GM12878 (cell line): ENCODE data around the gene MAGIX. TPM values are rescaled to one million over a fixed set of nuclear protein-coding genes. Genes with fewer than 3 reads are reported as not detected.

Experiments used
- ATAC-seq: fragments of 200-7000 bp; cut with Tn5 transposase; 3 replicates; pipeline ENCODE4 v1.9.1; 2020; ENCODE audit warnings: mild to moderate bottlenecking, moderate library complexity
- BruUV-seq: library from RNA; stranded (reverse); fragments of 400-500 nt; replicated peaks from 2 replicates; lab custom pipeline; 2021; lab: Mats Ljungman, UMichigan
- CTCF ChIA-PET: fragments of 300-600 bp; sonication (Branson Sonifier 250); formaldehyde crosslinking; extraction: SDS; loops from one replicate; lab custom pipeline; 2021; ENCODE audit warnings: inconsistent platforms; lab: Yijun Ruan, JAX
- POLR2A ChIA-PET: fragments of 350-600 bp; formaldehyde crosslinking; extraction: SDS; loops from one replicate; lab custom pipeline; 2021; ENCODE audit warnings: inconsistent platforms; lab: Charles Lee
- RAD21 ChIA-PET: fragments of 300-600 bp; sonication (Branson Sonifier 250); formaldehyde crosslinking; loops from one replicate; lab custom pipeline; 2023; ENCODE audit warnings: antibody characterized with exemption; ENCODE audit not compliant: unreplicated experiment; lab: Charles Lee
- SMC1A ChIA-PET: fragments of 300-600 bp; sonication (Branson Sonifier 250); formaldehyde crosslinking; loops from one replicate; lab custom pipeline; 2023; ENCODE audit not compliant: unreplicated experiment, uncharacterized antibody; lab: Charles Lee
- DNase-seq: peaks from one replicate; pipeline ENCODE4 v3.0.0-alpha.2; 2011; ENCODE audit warnings: low read depth, low spot score
- FAIRE-seq: peaks from 3 replicates; lab custom pipeline; 2011; peaks lifted over from hg19 to GRCh38; lab: Jason Lieb, UNC
- H2AFZ ChIP-seq: 2 replicates; pipeline ENCODE4 v1.6.0; 2011; ENCODE audit warnings: low read depth, low read length, control low read depth; ENCODE audit not compliant: control insufficient read depth
- H3K27ac ChIP-seq: 2 replicates; pipeline ENCODE4 v1.5.1; 2011; ENCODE audit warnings: control low read depth; ENCODE audit not compliant: control insufficient read depth, insufficient read depth
- H3K27me3 ChIP-seq, 2 experiments: replicated peaks in 1 of 2; 2 replicates each; pipeline versions ENCODE4 v1.6.0 to v1.6.1; 2011; ENCODE audit warnings: low read length in 1 of 2; ENCODE audit not compliant: control insufficient read depth in 2 of 2, insufficient read depth in 2 of 2
- H3K36me3 ChIP-seq, 2 experiments: 2 replicates each; pipeline ENCODE4 v1.5.1; 2011; ENCODE audit warnings: low read length in 1 of 2; ENCODE audit not compliant: control insufficient read depth in 2 of 2, insufficient read depth in 2 of 2
- H3K4me1 ChIP-seq: 2 replicates; pipeline ENCODE4 v1.6.1; 2011; ENCODE audit warnings: mild to moderate bottlenecking, low read length, moderate library complexity, mixed read lengths; ENCODE audit not compliant: control insufficient read depth, insufficient read depth
- H3K4me2 ChIP-seq: 2 replicates; pipeline ENCODE4 v1.6.0; 2011; ENCODE audit warnings: control low read depth; ENCODE audit not compliant: control insufficient read depth, insufficient read depth
- H3K4me3 ChIP-seq: fragments of 200-600 bp; sonication (generic); 2 replicates; pipeline ENCODE4 v1.5.1; 2016
- H3K79me2 ChIP-seq: 2 replicates; pipeline ENCODE4 v1.6.0; 2011; ENCODE audit warnings: low read length; ENCODE audit not compliant: control insufficient read depth, insufficient read depth
- H3K9ac ChIP-seq: 2 replicates; pipeline ENCODE4 v1.8.0; 2011; ENCODE audit warnings: low read length, control low read depth, mixed read lengths; ENCODE audit not compliant: control insufficient read depth, insufficient read depth
- H3K9me3 ChIP-seq: replicated peaks from 3 replicates; pipeline ENCODE4 v1.5.1; 2011; ENCODE audit warnings: mild to moderate bottlenecking, low read length; ENCODE audit not compliant: control insufficient read depth, insufficient read depth
- H4K20me1 ChIP-seq: 2 replicates; pipeline ENCODE4 v1.6.0; 2011; ENCODE audit not compliant: control insufficient read depth, insufficient read depth
- ETV6 ChIP-seq, 2 experiments: fragments of 450-650 bp in 1 of 2; IDR thresholded peaks in 1 of 2; conservative IDR thresholded peaks in 1 of 2; 2 replicates each; pipeline ENCODE4 v1.6.1; 2014; ENCODE audit warnings: antibody characterized with exemption in 1 of 2, borderline replicate concordance in 1 of 2, low read depth in 1 of 2, mild to moderate bottlenecking in 1 of 2, moderate library complexity in 1 of 2
- MEF2A ChIP-seq: IDR thresholded peaks from 2 replicates; pipeline ENCODE4 v1.6.1; 2011; ENCODE audit warnings: low read depth, mild to moderate bottlenecking, low read length, moderate library complexity; ENCODE audit not compliant: insufficient read depth
- NR2F1 ChIP-seq: fragments of 450-650 bp; conservative IDR thresholded peaks from 2 replicates; pipeline ENCODE4 v1.6.1; 2017; ENCODE audit warnings: mild to moderate bottlenecking
- PML ChIP-seq: IDR thresholded peaks from 2 replicates; pipeline ENCODE4 v1.6.1; 2012; ENCODE audit warnings: low read length, inconsistent platforms
- RAD51 ChIP-seq: fragments of 450-650 bp; IDR thresholded peaks from 2 replicates; pipeline ENCODE4 v1.6.1; 2016; ENCODE audit warnings: moderate library complexity, mild to moderate bottlenecking, inconsistent platforms
- SUPT20H ChIP-seq: IDR thresholded peaks from 2 replicates; pipeline ENCODE4 v1.6.1; 2011; ENCODE audit warnings: low read depth, mild to moderate bottlenecking, low read length, moderate library complexity, borderline replicate concordance; ENCODE audit not compliant: control insufficient read depth
- TCF12 ChIP-seq: IDR thresholded peaks from 2 replicates; pipeline ENCODE4 v1.6.1; 2011; ENCODE audit warnings: low read depth, mild to moderate bottlenecking, low read length
- ZNF217 ChIP-seq: fragments of 450-650 bp; IDR thresholded peaks from 2 replicates; pipeline ENCODE4 v1.6.1; 2017; ENCODE audit warnings: antibody characterized with exemption, mild to moderate bottlenecking
- WGBS: methylation state at CpG from one replicate; pipeline ENCODE4 v1.1.6; 2016; ENCODE audit warnings: low lambda C conversion rate; ENCODE audit not compliant: insufficient replicate concordance, insufficient coverage; ENCODE audit errors: missing lambda C conversion rate; 5-methylcytosine and 5-hydroxymethylcytosine counted together
- in situ Hi-C: fragments of 300-500 bp; cut with MboI; formaldehyde crosslinking; loops from 9 replicates; pipeline ENCODE4 v1.14.3; 2018; ENCODE audit warnings: mixed read lengths
- intact Hi-C: fragments of 100-400 bp; cut with micrococcal nuclease; formaldehyde crosslinking; loops from one replicate; pipeline ENCODE4 v1.14.2; 2022; ENCODE audit not compliant: unreplicated experiment
- polyA plus RNA-seq, 11 experiments: library from polyadenylated mRNA; depleted of rRNA in 4 of 11; unstranded in 6 of 11; stranded (reverse) in 5 of 11; fragments of >200 nt; fragmentation: Nextera tagmentation in 4 of 11; fragmentation: Illumina TruSeq in 1 of 11; extraction: Ambion mirVana in 4 of 11; extraction: Trizol in 1 of 11; gene quantifications; 1 replicate in 1 of 11; 2 replicates in 10 of 11; pipeline versions ENCODE4 v1.2.1 to v1.2.3, GENCODE V29; 2011 to 2016; ENCODE audit warnings: inconsistent platforms in 2 of 11, missing spikeins in 2 of 11, low read depth in 1 of 11
- total RNA-seq, 4 experiments: library from RNA; depleted of rRNA in 3 of 4; stranded (reverse); fragments of >200 nt in 3 of 4; fragmentation: Illumina TruSeq in 1 of 4; extraction: Trizol in 1 of 4; gene quantifications; 2 replicates each; pipeline versions ENCODE4 v1.2.1 to v1.2.3, GENCODE V29; 2013 to 2021
- TF ChIP-seq, protein P1 (sequence below): fragments of 150-350 bp; IDR thresholded peaks from 2 replicates; pipeline ENCODE4 v1.6.1; 2014; ENCODE audit warnings: mild to moderate bottlenecking, low read depth, low read length
- TF ChIP-seq, protein P2 (sequence below): fragments of 450-650 bp; formaldehyde crosslinking; IDR thresholded peaks from 2 replicates; pipeline ENCODE4 v1.4.0; 2022; ENCODE audit warnings: mild to moderate bottlenecking, moderate library complexity
- TF ChIP-seq, protein P3 (sequence below): fragments of 450-650 bp; conservative IDR thresholded peaks from 2 replicates; pipeline ENCODE4 v1.6.1; 2017; ENCODE audit warnings: mild to moderate bottlenecking, moderate library complexity
- TF ChIP-seq, protein P4 (sequence below): fragments of 450-650 bp; IDR thresholded peaks from 2 replicates; pipeline ENCODE4 v1.6.1; 2018; ENCODE audit warnings: mild to moderate bottlenecking, low read depth, moderate library complexity; ENCODE audit not compliant: partially characterized antibody

Gene MAGIX
- total and polyA plus RNA-seq, 10 of the 15 experiments (the other 5 are each of a cell fraction or from before 2014, with no cell fraction given): 0.03 to 2.5 (median 0.82) TPM

DNA sequence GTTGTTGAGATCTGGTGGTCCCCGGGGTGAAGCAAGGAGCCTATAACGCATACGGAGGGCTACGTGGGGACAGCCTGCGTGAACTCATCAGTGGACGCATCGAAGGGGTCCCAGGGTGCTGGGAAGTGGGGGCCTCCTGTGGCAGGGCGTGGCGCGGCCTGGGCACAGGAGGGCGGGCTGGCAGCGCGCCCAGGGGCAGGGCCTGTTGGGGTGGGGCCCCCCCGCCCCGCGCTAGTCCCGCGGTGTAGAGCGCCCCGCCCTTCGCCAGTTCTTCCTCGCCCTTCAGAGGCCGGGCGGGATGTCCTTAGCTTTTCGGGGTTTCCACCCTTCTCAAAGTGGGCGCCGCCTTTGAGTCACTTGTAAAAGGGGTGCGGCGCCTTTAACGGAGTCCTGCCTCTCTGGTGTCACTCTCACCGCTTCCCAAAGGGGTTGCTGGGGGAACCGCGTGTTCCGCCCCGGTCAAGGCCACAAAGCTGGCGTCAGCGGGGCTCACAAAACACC is 9.8 kb downstream of the MAGIX start:
- BruUV-seq: no TSS peak
- ATAC-seq (peak; percentile 87), DNase-seq (no peak), FAIRE-seq (no peak)
- in situ Hi-C loops (no loop called here), intact Hi-C loops (no loop called here)
- peak overlapping the region; percentile 73 for H3K4me3 ChIP-seq
- H3K9me3 ChIP-seq: no peaks in the 10 kb centered on the region; the same call in 2 of the 3 replicates
- H3K36me3 ChIP-seq: no peaks in the 10 kb centered on the region; a peak in 2 of 4 replicates
- peak overlapping the region; percentile 62 for H3K27ac ChIP-seq
- SMC1A ChIA-PET: interaction anchor here (2.6 kb wide), 1 partner anchor 18 kb away, joined by 7 read pairs; no protein-coding TSS in a partner anchor
- H3K4me1 ChIP-seq: peaks cover 14% of the 10 kb centered on the region; the same call in 1 of the 2 replicates
- H3K4me2 ChIP-seq: peak overlapping the region; percentile 81
- CTCF ChIA-PET: interaction anchor here (0.7 to 2.4 kb wide), 5 partner anchors 12 to 233 kb away, joined by 3 to 8 read pairs (median 3); no protein-coding TSS in a partner anchor
- H3K9ac ChIP-seq: peak overlapping the region; percentile 73
- POLR2A ChIA-PET: interaction anchor here (0.6 to 1.6 kb wide), 4 partner anchors 14 to 170 kb away, joined by 3 to 7 read pairs (median 4); partner anchors contain the start of gene GRIPAP1
- 31% methylated on average over 23 of the region's 37 CpGs for whole genome bisulfite sequencing
- RAD21 ChIA-PET: interaction anchor here (0.6 to 1.9 kb wide), 4 partner anchors 12 to 89 kb away, joined by 3 to 5 read pairs (median 3); no protein-coding TSS in a partner anchor
- no peaks in the 10 kb centered on the region for H4K20me1 ChIP-seq
- H3K79me2 ChIP-seq: peaks cover 6% of the 10 kb centered on the region
- no peaks in the 10 kb centered on the region for H3K27me3 ChIP-seq
- H2AFZ ChIP-seq: peak overlapping the region; percentile 47; the same call in 1 of the 2 replicates
- TF ChIP-seq MEF2A (no peak), ZNF217 (no peak), SUPT20H (no peak), ETV6 (conservative IDR thresholded peaks at IDR 0.05 in 1 of 2, IDR thresholded peaks at IDR 0.05 in 1 of 2; ENCODE audit: borderline replicate concordance in 1 of 2, low read depth in 1 of 2) (no peak), RAD51 (no peak), NR2F1 (no peak), PML (no peak), TCF12 (0 out of 2 replicates have a peak, but pooled peaks have one; percentile 12)
- TF ChIP-seq, protein P1, sequence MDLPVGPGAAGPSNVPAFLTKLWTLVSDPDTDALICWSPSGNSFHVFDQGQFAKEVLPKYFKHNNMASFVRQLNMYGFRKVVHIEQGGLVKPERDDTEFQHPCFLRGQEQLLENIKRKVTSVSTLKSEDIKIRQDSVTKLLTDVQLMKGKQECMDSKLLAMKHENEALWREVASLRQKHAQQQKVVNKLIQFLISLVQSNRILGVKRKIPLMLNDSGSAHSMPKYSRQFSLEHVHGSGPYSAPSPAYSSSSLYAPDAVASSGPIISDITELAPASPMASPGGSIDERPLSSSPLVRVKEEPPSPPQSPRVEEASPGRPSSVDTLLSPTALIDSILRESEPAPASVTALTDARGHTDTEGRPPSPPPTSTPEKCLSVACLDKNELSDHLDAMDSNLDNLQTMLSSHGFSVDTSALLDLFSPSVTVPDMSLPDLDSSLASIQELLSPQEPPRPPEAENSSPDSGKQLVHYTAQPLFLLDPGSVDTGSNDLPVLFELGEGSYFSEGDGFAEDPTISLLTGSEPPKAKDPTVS: no peak
- TF ChIP-seq, protein P2, sequence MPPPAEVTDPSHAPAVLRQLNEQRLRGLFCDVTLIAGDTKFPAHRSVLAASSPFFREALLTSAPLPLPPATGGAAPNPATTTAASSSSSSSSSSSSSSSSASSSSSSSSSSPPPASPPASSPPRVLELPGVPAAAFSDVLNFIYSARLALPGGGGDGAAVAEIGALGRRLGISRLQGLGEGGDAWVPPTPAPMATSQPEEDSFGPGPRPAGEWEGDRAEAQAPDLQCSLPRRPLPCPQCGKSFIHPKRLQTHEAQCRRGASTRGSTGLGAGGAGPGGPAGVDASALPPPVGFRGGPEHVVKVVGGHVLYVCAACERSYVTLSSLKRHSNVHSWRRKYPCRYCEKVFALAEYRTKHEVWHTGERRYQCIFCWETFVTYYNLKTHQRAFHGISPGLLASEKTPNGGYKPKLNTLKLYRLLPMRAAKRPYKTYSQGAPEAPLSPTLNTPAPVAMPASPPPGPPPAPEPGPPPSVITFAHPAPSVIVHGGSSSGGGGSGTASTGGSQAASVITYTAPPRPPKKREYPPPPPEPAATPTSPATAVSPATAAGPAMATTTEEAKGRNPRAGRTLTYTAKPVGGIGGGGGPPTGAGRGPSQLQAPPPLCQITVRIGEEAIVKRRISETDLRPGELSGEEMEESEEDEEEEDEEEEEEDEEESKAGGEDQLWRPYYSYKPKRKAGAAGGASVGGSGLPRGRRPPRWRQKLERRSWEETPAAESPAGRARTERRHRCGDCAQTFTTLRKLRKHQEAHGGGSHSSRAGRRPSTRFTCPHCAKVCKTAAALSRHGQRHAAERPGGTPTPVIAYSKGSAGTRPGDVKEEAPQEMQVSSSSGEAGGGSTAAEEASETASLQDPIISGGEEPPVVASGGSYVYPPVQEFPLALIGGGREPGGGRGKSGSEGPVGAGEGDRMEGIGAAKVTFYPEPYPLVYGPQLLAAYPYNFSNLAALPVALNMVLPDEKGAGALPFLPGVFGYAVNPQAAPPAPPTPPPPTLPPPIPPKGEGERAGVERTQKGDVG (CRISPR knock-in tag): no peak
- TF ChIP-seq, protein P3, sequence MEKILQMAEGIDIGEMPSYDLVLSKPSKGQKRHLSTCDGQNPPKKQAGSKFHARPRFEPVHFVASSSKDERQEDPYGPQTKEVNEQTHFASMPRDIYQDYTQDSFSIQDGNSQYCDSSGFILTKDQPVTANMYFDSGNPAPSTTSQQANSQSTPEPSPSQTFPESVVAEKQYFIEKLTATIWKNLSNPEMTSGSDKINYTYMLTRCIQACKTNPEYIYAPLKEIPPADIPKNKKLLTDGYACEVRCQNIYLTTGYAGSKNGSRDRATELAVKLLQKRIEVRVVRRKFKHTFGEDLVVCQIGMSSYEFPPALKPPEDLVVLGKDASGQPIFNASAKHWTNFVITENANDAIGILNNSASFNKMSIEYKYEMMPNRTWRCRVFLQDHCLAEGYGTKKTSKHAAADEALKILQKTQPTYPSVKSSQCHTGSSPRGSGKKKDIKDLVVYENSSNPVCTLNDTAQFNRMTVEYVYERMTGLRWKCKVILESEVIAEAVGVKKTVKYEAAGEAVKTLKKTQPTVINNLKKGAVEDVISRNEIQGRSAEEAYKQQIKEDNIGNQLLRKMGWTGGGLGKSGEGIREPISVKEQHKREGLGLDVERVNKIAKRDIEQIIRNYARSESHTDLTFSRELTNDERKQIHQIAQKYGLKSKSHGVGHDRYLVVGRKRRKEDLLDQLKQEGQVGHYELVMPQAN: no peak
- TF ChIP-seq, protein P4, sequence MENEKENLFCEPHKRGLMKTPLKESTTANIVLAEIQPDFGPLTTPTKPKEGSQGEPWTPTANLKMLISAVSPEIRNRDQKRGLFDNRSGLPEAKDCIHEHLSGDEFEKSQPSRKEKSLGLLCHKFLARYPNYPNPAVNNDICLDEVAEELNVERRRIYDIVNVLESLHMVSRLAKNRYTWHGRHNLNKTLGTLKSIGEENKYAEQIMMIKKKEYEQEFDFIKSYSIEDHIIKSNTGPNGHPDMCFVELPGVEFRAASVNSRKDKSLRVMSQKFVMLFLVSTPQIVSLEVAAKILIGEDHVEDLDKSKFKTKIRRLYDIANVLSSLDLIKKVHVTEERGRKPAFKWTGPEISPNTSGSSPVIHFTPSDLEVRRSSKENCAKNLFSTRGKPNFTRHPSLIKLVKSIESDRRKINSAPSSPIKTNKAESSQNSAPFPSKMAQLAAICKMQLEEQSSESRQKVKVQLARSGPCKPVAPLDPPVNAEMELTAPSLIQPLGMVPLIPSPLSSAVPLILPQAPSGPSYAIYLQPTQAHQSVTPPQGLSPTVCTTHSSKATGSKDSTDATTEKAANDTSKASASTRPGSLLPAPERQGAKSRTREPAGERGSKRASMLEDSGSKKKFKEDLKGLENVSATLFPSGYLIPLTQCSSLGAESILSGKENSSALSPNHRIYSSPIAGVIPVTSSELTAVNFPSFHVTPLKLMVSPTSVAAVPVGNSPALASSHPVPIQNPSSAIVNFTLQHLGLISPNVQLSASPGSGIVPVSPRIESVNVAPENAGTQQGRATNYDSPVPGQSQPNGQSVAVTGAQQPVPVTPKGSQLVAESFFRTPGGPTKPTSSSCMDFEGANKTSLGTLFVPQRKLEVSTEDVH: no peak
